ENCODE results near the gene LAX1.

The LAX1 gene

GRCh38 chr1:203818399-203818798 is 53.4 kb downstream of the LAX1 start:
- no peak for DNase-seq

GRCh38 chr1:203823306-203823705 is 58.3 kb downstream of the LAX1 start:
- DNase-seq = no peak

Measured in NCI-H1694 (cell line).